GM18868 (cell line): ENCODE measurements around the gene CBR1.
"Not testable (repeated sequence)": the region's sequence is repeated elsewhere in the genome, so short reads cannot be mapped to it uniquely, and the experiment has no call there.

ENCODE experiments used
- ATAC-seq: cut with Tn5 transposase; IDR thresholded peaks from one replicate; pipeline ENCODE4 v1.9.1; 2021; ENCODE audit warnings: mild to moderate bottlenecking, moderate library complexity; ENCODE audit not compliant: unreplicated experiment

The CBR1 gene

DNA sequence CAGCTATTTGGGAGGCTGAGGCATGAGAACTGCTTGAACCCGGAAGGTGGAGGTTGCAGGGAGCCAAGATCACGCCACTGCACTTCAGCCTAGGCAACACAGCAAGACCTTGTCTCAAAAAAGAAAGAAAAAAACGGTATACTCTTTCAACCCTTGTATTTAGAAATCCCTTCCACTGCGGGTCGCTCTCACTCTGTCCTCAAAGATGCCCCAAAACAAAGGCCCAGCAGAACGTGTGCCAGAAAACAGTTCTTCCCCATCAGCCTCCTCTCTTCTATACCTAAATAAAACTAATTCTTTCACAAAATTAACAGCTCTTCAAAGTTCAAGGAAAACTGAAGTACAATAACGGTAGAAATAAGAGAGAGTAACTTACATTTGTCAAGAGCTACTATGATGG lies 22.7 kb upstream of the CBR1 start:
- no peak for ATAC-seq

GRCh38 chr21:36048357-36048756 lies 21.5 kb upstream of the CBR1 start:
- no peak for ATAC-seq

DNA sequence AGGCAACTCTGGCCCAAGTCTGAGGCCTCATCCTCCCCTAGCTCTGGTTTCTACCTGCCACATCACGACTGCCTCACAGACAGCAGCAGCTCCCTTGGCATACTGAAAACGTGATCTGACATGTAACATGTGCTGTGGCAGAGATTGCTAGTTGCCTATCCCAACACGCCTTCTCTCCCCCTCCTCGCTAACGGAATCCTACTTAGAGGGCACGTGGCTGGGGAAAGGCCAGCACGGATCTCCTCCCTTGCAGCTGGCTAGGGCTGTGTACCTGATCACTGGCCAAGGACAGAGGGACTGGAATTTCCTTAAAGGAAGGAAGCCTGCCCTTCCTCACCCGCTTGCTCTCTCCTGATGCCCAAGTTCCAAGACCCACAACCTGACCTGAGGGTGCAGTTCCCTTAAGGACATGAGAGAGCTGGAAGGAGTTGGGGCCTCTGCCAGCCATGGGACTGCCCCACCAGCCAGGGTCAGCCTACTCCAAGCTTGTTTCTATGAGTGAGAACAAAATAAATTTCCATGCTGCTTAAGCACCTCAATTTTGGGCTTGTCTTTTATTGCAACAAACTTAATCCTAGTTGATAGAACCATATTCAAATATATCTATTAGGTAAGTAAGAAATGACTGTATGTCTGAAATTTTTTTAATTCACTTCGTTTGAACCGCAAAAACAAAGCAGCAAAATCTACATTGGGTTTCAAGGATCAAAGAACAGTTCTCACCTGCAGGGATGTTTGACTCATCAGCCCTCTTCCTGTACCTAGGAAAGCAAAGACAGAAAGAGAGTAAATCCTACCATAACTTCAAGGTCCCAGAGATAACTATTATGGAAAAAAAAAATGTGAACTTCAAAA lies 16.7 kb upstream of the CBR1 start:
- no peak for ATAC-seq

GRCh38 chr21:36053715-36054062 lies 16.1 kb upstream of the CBR1 start:
- no peak for ATAC-seq

GRCh38 chr21:36055551-36055950 lies 14.3 kb upstream of the CBR1 start:
- ATAC-seq: no peak

GRCh38 chr21:36059823-36060158 lies 10.0 kb upstream of the CBR1 start:
- ATAC-seq: peak; percentile 40

GRCh38 chr21:36060159-36060921 lies 9.5 kb upstream of the CBR1 start, which contains the start of gene SETD4:
TSS of gene SETD4 (minus strand) at chr21:36060526. CDS start at chr21:36058888, 1,638 bp downstream.
- ATAC-seq: peak; percentile 93

GRCh38 chr21:36061445-36061844 lies 8.4 kb upstream of the CBR1 start:
- ATAC-seq: no peak

- no peak for ATAC-seq
These were observed 6.3 kb upstream of the CBR1 start for GRCh38 chr21:36063375-36064084.

GRCh38 chr21:36064085-36064460 lies 5.8 kb upstream of the CBR1 start:
- no peak for ATAC-seq

- ATAC-seq: no peak
These were observed 4.3 kb upstream of the CBR1 start for GRCh38 chr21:36065497-36066036.

GRCh38 chr21:36068748-36069398 lies 951 bp upstream of the CBR1 start:
- no peak for ATAC-seq

- no peak for ATAC-seq
These were observed 1.2 kb downstream of the CBR1 start for GRCh38 chr21:36070999-36071398.

DNA sequence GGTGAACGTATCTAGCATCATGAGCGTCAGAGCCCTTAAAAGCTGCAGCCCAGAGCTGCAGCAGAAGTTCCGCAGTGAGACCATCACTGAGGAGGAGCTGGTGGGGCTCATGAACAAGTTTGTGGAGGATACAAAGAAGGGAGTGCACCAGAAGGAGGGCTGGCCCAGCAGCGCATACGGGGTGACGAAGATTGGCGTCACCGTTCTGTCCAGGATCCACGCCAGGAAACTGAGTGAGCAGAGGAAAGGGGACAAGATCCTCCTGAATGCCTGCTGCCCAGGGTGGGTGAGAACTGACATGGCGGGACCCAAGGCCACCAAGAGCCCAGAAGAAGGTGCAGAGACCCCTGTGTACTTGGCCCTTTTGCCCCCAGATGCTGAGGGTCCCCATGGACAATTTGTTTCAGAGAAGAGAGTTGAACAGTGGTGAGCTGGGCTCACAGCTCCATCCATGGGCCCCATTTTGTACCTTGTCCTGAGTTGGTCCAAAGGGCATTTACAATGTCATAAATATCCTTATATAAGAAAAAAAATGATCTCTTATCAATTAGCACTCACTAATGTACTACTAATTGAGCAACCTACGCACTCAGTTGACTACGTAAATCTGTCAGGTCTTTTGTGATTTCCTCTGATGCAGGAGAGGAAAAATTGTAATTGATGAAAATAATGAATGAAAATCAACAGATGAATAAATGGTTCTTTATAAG lies 2.8 kb downstream of the CBR1 start:
- ATAC-seq: no peak

- ATAC-seq: no peak
These were observed 3.4 kb downstream of the CBR1 start for GRCh38 chr21:36073181-36073580.

- not testable (repeated sequence) for ATAC-seq
These were observed 4.1 kb downstream of the CBR1 start for GRCh38 chr21:36073911-36074310.

- ATAC-seq: no peak
These were observed 5.3 kb downstream of the CBR1 start for GRCh38 chr21:36075171-36075570.

DNA sequence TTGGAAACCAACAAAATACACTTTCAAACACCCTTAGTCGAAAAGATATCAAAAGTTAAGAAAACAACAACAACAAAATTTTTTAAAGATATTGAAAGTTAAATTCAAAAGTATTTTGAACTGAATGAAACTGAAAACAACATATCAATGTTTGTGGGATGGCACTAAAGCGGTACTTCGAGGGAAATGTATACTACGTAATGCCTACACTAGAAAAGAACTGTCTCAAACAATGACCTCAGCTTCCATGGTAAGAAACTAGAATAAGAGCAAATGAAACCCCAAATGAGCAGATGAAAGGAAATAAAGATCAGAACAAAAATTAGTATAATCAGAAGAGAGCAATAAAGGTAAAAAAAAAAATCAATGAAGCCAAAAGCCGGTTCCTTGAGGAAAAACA lies 6.1 kb downstream of the CBR1 start:
- no peak for ATAC-seq

DNA sequence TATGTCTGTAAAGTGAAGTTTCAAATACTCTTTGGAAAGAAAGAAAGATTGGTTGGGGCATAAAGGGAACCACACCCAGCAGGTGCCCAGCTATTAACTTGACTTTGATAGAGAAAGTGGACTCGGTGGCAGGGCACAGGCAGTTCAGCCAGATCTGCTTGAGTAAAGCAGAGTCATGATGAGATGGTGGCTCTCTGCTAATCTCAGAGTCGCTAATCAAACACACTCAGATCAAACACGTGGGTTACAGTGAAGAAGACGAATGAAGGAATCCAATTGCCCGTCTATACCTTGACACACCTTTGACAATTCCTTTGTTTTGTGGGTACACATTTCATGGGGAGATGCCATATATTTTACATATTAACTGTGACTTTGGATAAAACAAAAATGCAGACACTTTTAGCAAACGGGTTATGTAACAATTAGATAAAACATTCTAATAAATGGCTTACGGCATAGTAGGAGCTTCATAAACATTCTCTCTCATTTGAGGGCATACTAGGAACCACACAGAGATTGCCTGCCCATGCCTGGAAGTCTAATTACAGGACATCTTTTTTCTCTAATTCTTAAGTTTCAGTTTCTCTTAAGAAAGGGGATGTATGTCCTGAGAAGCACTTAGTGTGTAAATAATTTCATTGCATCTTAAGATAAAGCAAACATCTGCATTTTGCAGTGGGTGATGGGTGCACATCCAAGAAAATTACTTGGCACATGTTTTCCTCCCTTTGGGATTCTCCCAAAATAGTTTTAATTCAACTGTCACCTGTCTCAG lies 7.2 kb downstream of the CBR1 start:
- ATAC-seq: no peak

GRCh38 chr21:36077758-36078157 lies 7.9 kb downstream of the CBR1 start:
- ATAC-seq: no peak
